Activated naive CD4-positive, alpha-beta T cell treated with anti-CD3 and anti-CD28 coated beads, Interleukin-2, amount 10 ng/mL, durations not matched to agents 7 days and 5 days (primary cell): ENCODE measurements around the gene TMEM163.
"Not testable (repeated sequence)": the region's sequence is repeated elsewhere in the genome, so short reads cannot be mapped to it uniquely, and the experiment has no call there.

Experiments used
- CTCF ChIA-PET: fragments of 350-600 bp; sonication (Branson Sonifier 250); formaldehyde crosslinking; loops from one replicate; lab custom pipeline; 2021; ENCODE audit warnings: antibody characterized with exemption; lab: Charles Lee
- DNase-seq: peaks from one replicate; pipeline ENCODE4 v3.0.0-alpha.2; 2020
- H3K27ac Mint-ChIP-seq: one replicate; pipeline ENCODE4 v1.8.0; 2021; ENCODE audit warnings: mild to moderate bottlenecking, moderate library complexity, mixed read lengths
- H3K27me3 Mint-ChIP-seq: one replicate; pipeline ENCODE4 v1.8.0; 2021; ENCODE audit warnings: mild to moderate bottlenecking, mixed read lengths
- H3K36me3 Mint-ChIP-seq: one replicate; pipeline ENCODE4 v1.8.0; 2021; ENCODE audit warnings: mixed read lengths
- H3K4me1 Mint-ChIP-seq: one replicate; pipeline ENCODE4 v1.8.0; 2021; ENCODE audit warnings: mixed read lengths
- H3K4me3 Mint-ChIP-seq: one replicate; pipeline ENCODE4 v1.8.0; 2021; ENCODE audit warnings: mild to moderate bottlenecking, moderate library complexity, mixed read lengths
- H3K9me3 Mint-ChIP-seq: one replicate; pipeline ENCODE4 v1.8.0; 2021; ENCODE audit warnings: mixed read lengths

TMEM163 gene

GRCh38 chr2:134572314-134573084 lies 146.3 kb downstream of the TMEM163 start:
- no peaks in the 10 kb centered on the region for H3K36me3 Mint-ChIP-seq
- no peak for DNase-seq
- H3K4me3 Mint-ChIP-seq = no peak overlapping the region
- peaks cover 9% of the 10 kb centered on the region for H3K27me3 Mint-ChIP-seq
- no peaks in the 10 kb centered on the region for H3K4me1 Mint-ChIP-seq
- no peak overlapping the region for H3K27ac Mint-ChIP-seq
- no peaks in the 10 kb centered on the region for H3K9me3 Mint-ChIP-seq
- CTCF ChIA-PET = no interaction called here

- no peaks in the 10 kb centered on the region for H3K4me1 Mint-ChIP-seq
- peaks cover 9% of the 10 kb centered on the region for H3K27me3 Mint-ChIP-seq
- H3K4me3 Mint-ChIP-seq = no peak overlapping the region
- DNase-seq = no peak
- H3K9me3 Mint-ChIP-seq = no peaks in the 10 kb centered on the region
- CTCF ChIA-PET = no interaction called here
- no peaks in the 10 kb centered on the region for H3K36me3 Mint-ChIP-seq
- H3K27ac Mint-ChIP-seq = no peak overlapping the region
Measured at GRCh38 chr2:134570676-134571075, 148.1 kb downstream of the TMEM163 start.

GRCh38 chr2:134568413-134568812 lies 150.4 kb downstream of the TMEM163 start:
- Mint-ChIP-seq H3K27me3 (peaks cover 6% of the 10 kb centered on the region), H3K4me1 (no peaks in the 10 kb centered on the region), H3K27ac (no peak overlapping the region), H3K9me3 (no peaks in the 10 kb centered on the region), H3K4me3 (no peak overlapping the region), H3K36me3 (no peaks in the 10 kb centered on the region)
- CTCF ChIA-PET = no interaction called here
- no peak for DNase-seq

GRCh38 chr2:134567666-134568065 lies 151.1 kb downstream of the TMEM163 start:
- H3K27me3 Mint-ChIP-seq = peaks cover 10% of the 10 kb centered on the region
- CTCF ChIA-PET = no interaction called here
- H3K36me3 Mint-ChIP-seq = no peaks in the 10 kb centered on the region
- H3K27ac Mint-ChIP-seq = no peak overlapping the region
- H3K4me1 Mint-ChIP-seq = no peaks in the 10 kb centered on the region
- H3K9me3 Mint-ChIP-seq = no peaks in the 10 kb centered on the region
- H3K4me3 Mint-ChIP-seq = no peak overlapping the region
- no peak for DNase-seq

GRCh38 chr2:134564955-134565354 lies 153.8 kb downstream of the TMEM163 start:
- DNase-seq, H3K27ac Mint-ChIP-seq, H3K4me1 Mint-ChIP-seq, H3K9me3 Mint-ChIP-seq, CTCF ChIA-PET, H3K4me3 Mint-ChIP-seq, H3K36me3 Mint-ChIP-seq: not testable (repeated sequence)
- H3K27me3 Mint-ChIP-seq = peaks cover 10% of the 10 kb centered on the region

GRCh38 chr2:134564549-134564948 lies 154.3 kb downstream of the TMEM163 start:
- CTCF ChIA-PET = no interaction called here
- Mint-ChIP-seq H3K4me3 (no peak overlapping the region), H3K4me1 (no peaks in the 10 kb centered on the region)

GRCh38 chr2:134558208-134558830 lies 160.5 kb downstream of the TMEM163 start:
- no peak overlapping the region for H3K27ac Mint-ChIP-seq
- H3K9me3 Mint-ChIP-seq = no peaks in the 10 kb centered on the region
- no peak for DNase-seq
- no peaks in the 10 kb centered on the region for H3K4me1 Mint-ChIP-seq
- no peaks in the 10 kb centered on the region for H3K36me3 Mint-ChIP-seq
- peaks cover 8% of the 10 kb centered on the region for H3K27me3 Mint-ChIP-seq
- H3K4me3 Mint-ChIP-seq = no peak overlapping the region
- CTCF ChIA-PET = no interaction called here

More at GRCh38 chr2:134564549-134564948, 154.3 kb downstream of the TMEM163 start:
- peaks cover 10% of the 10 kb centered on the region for H3K27me3 Mint-ChIP-seq
- no peaks in the 10 kb centered on the region for H3K9me3 Mint-ChIP-seq
- no peaks in the 10 kb centered on the region for H3K36me3 Mint-ChIP-seq
- DNase-seq = no peak
- H3K27ac Mint-ChIP-seq = no peak overlapping the region

- Mint-ChIP-seq H3K27me3 (peaks cover 7% of the 10 kb centered on the region), H3K9me3 (no peaks in the 10 kb centered on the region), H3K4me1 (no peaks in the 10 kb centered on the region), H3K27ac (no peak overlapping the region), H3K36me3 (no peaks in the 10 kb centered on the region), H3K4me3 (no peak overlapping the region)
- no peak for DNase-seq
- CTCF ChIA-PET = no interaction called here
Measured at GRCh38 chr2:134555411-134555810, 163.4 kb downstream of the TMEM163 start.

- Mint-ChIP-seq H3K27me3 (peaks cover 7% of the 10 kb centered on the region), H3K36me3 (no peaks in the 10 kb centered on the region), H3K27ac (no peak overlapping the region), H3K4me3 (no peak overlapping the region), H3K4me1 (no peaks in the 10 kb centered on the region), H3K9me3 (no peaks in the 10 kb centered on the region)
- no peak for DNase-seq
- CTCF ChIA-PET = interaction anchor here (0.5 kb wide), 1 partner anchor 719 kb away, joined by 4 read pairs; no protein-coding TSS in a partner anchor
Measured at GRCh38 chr2:134553657-134554056, 165.1 kb downstream of the TMEM163 start.

- CTCF ChIA-PET = no interaction called here
- peaks cover 3% of the 10 kb centered on the region for H3K27me3 Mint-ChIP-seq
- H3K36me3 Mint-ChIP-seq = no peaks in the 10 kb centered on the region
- no peaks in the 10 kb centered on the region for H3K9me3 Mint-ChIP-seq
- H3K4me1 Mint-ChIP-seq = no peaks in the 10 kb centered on the region
- H3K4me3 Mint-ChIP-seq = no peak overlapping the region
- H3K27ac Mint-ChIP-seq = no peak overlapping the region
- DNase-seq = no peak
Measured at GRCh38 chr2:134550566-134551164, 168.1 kb downstream of the TMEM163 start.

- H3K9me3 Mint-ChIP-seq = no peaks in the 10 kb centered on the region
- H3K36me3 Mint-ChIP-seq = no peaks in the 10 kb centered on the region
- CTCF ChIA-PET = no interaction called here
- no peak for DNase-seq
- peaks cover 11% of the 10 kb centered on the region for H3K27me3 Mint-ChIP-seq
- H3K4me3 Mint-ChIP-seq = no peak overlapping the region
- no peaks in the 10 kb centered on the region for H3K4me1 Mint-ChIP-seq
- no peak overlapping the region for H3K27ac Mint-ChIP-seq
Measured at GRCh38 chr2:134549104-134549503, 169.7 kb downstream of the TMEM163 start.

GRCh38 chr2:134540990-134541389 lies 177.8 kb downstream of the TMEM163 start:
- CTCF ChIA-PET = no interaction called here
- Mint-ChIP-seq H3K4me1 (no peaks in the 10 kb centered on the region), H3K9me3 (no peaks in the 10 kb centered on the region), H3K27me3 (peaks cover 10% of the 10 kb centered on the region), H3K27ac (no peak overlapping the region), H3K36me3 (no peaks in the 10 kb centered on the region), H3K4me3 (no peak overlapping the region)
- DNase-seq = no peak

- Mint-ChIP-seq H3K9me3 (no peaks in the 10 kb centered on the region), H3K27me3 (peaks cover 5% of the 10 kb centered on the region), H3K4me1 (no peaks in the 10 kb centered on the region), H3K27ac (no peak overlapping the region), H3K36me3 (no peaks in the 10 kb centered on the region), H3K4me3 (no peak overlapping the region)
- CTCF ChIA-PET = interaction anchor here (0.9 kb wide), 1 partner anchor 49 kb away, joined by 3 read pairs; no protein-coding TSS in a partner anchor
- DNase-seq = no peak
Measured at GRCh38 chr2:134539981-134540380, 178.8 kb downstream of the TMEM163 start.

- CTCF ChIA-PET = no interaction called here
- Mint-ChIP-seq H3K27me3 (peaks cover 5% of the 10 kb centered on the region), H3K36me3 (no peaks in the 10 kb centered on the region), H3K4me3 (no peak overlapping the region), H3K9me3 (no peaks in the 10 kb centered on the region), H3K4me1 (no peaks in the 10 kb centered on the region), H3K27ac (no peak overlapping the region)
- DNase-seq = no peak
Measured at GRCh38 chr2:134537702-134538101, 181.1 kb downstream of the TMEM163 start.

GRCh38 chr2:134537121-134537520 lies 181.7 kb downstream of the TMEM163 start:
- Mint-ChIP-seq H3K4me3 (no peak overlapping the region), H3K9me3 (no peaks in the 10 kb centered on the region), H3K4me1 (no peaks in the 10 kb centered on the region), H3K36me3 (no peaks in the 10 kb centered on the region), H3K27me3 (peaks cover 5% of the 10 kb centered on the region), H3K27ac (no peak overlapping the region)
- CTCF ChIA-PET = no interaction called here
- DNase-seq = no peak
